Testis (tissue), 3 donors: ENCODE results near the gene AQP12A. TPM values are rescaled to one million over a fixed set of nuclear protein-coding genes. Genes with fewer than 3 reads are reported as not detected.

ENCODE experiments used
- DNase-seq: peaks from one replicate; pipeline ENCODE4 v3.0.0-alpha.2; 2019
- H3K27ac ChIP-seq, 2 donors: fragments of 200-600 bp; sonication (generic); one replicate each; pipeline ENCODE4 v1.5.1; 2019
- H3K27me3 ChIP-seq: fragments of 200-600 bp; sonication (generic); one replicate; pipeline ENCODE4 v1.5.1; 2019
- H3K36me3 ChIP-seq: fragments of 200-600 bp; sonication (generic); one replicate; pipeline ENCODE4 v1.5.1; 2017; ENCODE audit warnings: low read depth; ENCODE audit errors: missing control alignments
- H3K4me1 ChIP-seq: fragments of 200-600 bp; sonication (generic); one replicate; pipeline ENCODE4 v1.5.1; 2019
- H3K4me3 ChIP-seq, 2 donors: fragments of 200-600 bp; sonication (generic); one replicate each; pipeline ENCODE4 v1.5.1; 2017 to 2019
- H3K9me3 ChIP-seq: fragments of 200-600 bp; sonication (generic); one replicate; pipeline ENCODE4 v1.5.1; 2017
- CTCF ChIP-seq, 3 experiments: fragments of 450-650 bp in 2 of 3; fragments of 200-600 bp in 1 of 3; sonication (generic) in 1 of 3; IDR thresholded peaks; one replicate each; pipeline ENCODE4 v1.5.1; 2016 to 2019; ENCODE audit warnings: antibody characterized with exemption in 3 of 3, mild to moderate bottlenecking in 2 of 3, moderate library complexity in 1 of 3
- POLR2A ChIP-seq: fragments of 450-650 bp; IDR thresholded peaks from one replicate; pipeline ENCODE4 v1.6.1; 2017; ENCODE audit warnings: antibody characterized with exemption, mild to moderate bottlenecking, moderate library complexity
- WGBS, 2 donors: methylation state at CpG; one replicate each; pipeline ENCODE4 v1.1.5; 2018; 5-methylcytosine and 5-hydroxymethylcytosine counted together
- intact Hi-C: fragments of 100-400 bp; cut with DNase I; formaldehyde crosslinking; loops from one replicate; pipeline ENCODE4 v1.15.1; 2023; ENCODE audit warnings: low total_unique reads
- polyA plus RNA-seq: library from polyadenylated mRNA; stranded (reverse); fragments of 350-450 nt; fragmentation: Illumina TruSeq; extraction: RNeasy Lipid Tissue Mini Kit (QIAGEN cat#74804); gene quantifications from one replicate; pipeline ENCODE4 v1.2.3, GENCODE V29; 2014; ENCODE audit warnings: low read depth, low replicate concordance; ENCODE audit not compliant: insufficient read depth
- small RNA-seq, 2 donors: library from RNA; depleted of rRNA; stranded (forward); fragments of <200 nt; gene quantifications; one replicate each; pipeline ENCODE3, GENCODE V24; 2016
- total RNA-seq, 2 donors: library from RNA; depleted of rRNA; stranded (reverse); fragments of >200 nt; gene quantifications; one replicate each; pipeline ENCODE4 v1.2.3, GENCODE V29; 2016

The AQP12A gene
- total and polyA plus RNA-seq, 3 donors from 2014 or later = not detected

DNA sequence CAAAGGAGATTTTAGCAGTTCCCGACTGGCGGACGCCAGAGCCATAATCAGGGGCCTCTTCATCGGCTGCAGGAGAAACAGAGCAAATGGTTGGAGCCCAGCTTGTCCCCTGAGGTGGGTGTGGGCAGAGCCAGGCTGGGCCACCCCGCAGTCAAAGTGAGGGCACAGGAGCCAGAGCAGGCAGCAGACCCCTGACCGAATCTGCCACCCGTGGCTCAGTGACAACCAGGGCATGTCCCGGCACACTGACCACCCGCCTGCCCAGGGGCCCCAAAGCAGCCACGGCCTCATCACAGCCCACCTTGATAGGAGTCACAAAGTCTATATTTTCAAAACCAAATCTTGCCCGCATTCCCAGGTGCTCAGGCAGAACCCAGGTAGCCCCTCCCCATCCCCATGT, 55.6 kb downstream of the AQP12A start:
- Histone ChIP-seq H3K36me3 (no peaks in the 10 kb centered on the region), H3K27ac (no peak overlapping the region), H3K9me3 (no peaks in the 10 kb centered on the region), H3K27me3 (no peaks in the 10 kb centered on the region), H3K4me1 (no peaks in the 10 kb centered on the region), H3K4me3 (no peak overlapping the region)
- TF ChIP-seq CTCF (IDR thresholded peaks at IDR 0.05) = no peak
- TF ChIP-seq POLR2A = no peak
- intact Hi-C loops = no loop called here
- DNase-seq = no peak
- WGBS, 2 donors = 95 to 100% methylated on average over 1 to 11 of the region's 11 CpGs

Small RNA genes lying within 50 kb of the gene (small RNA-seq; reads per million reads assigned to genes)
- gene AC011298.3 = 0 reads per million in 2 donors

Other genes starting within 250 kb of the AQP12A start
- 10 to 100 TPM; 57.3 to 75.7 TPM for gene ANKMY1, start 133.9 kb upstream of the AQP12A start, total RNA-seq
- 92.5 TPM for gene ANKMY1, start 133.9 kb upstream of the AQP12A start, polyA plus RNA-seq
- 10 to 100 TPM; 24.7 to 37.6 TPM for gene DUSP28, start 131.5 kb upstream of the AQP12A start, total RNA-seq
- 19.3 TPM for gene DUSP28, start 131.5 kb upstream of the AQP12A start, polyA plus RNA-seq
- 10 to 100 TPM; 39.1 to 48.5 TPM for gene RNPEPL1, start 123.4 kb upstream of the AQP12A start, total RNA-seq
- 28.9 TPM for gene RNPEPL1, start 123.4 kb upstream of the AQP12A start, polyA plus RNA-seq
- gene CAPN10, start 105.1 kb upstream of the AQP12A start, total RNA-seq = 100 to 1,000 TPM in 1 of 2 donors, 10 to 100 TPM in 1; 66.5 to 104 TPM
- 29.8 TPM for gene CAPN10, start 105.1 kb upstream of the AQP12A start, polyA plus RNA-seq
- 10 to 100 TPM in 1 of 2 donors, 1 to 10 TPM in 1; 9.5 to 11.5 TPM for gene GPR35, start 66.4 kb upstream of the AQP12A start, total RNA-seq
- 3.1 TPM for gene GPR35, start 66.4 kb upstream of the AQP12A start, polyA plus RNA-seq
- gene AQP12B, start 9.0 kb upstream of the AQP12A start, total RNA-seq = not detected
- gene AQP12B, start 9.0 kb upstream of the AQP12A start, polyA plus RNA-seq = not detected
- gene KIF1A, start 128.4 kb downstream of the AQP12A start, total RNA-seq = 10 to 100 TPM; 37.0 to 42.1 TPM
- 33.5 TPM for gene KIF1A, start 128.4 kb downstream of the AQP12A start, polyA plus RNA-seq
- under 1 TPM in 1 of 2 donors, not detected in 1; 0.24 TPM for gene AGXT, start 177.0 kb downstream of the AQP12A start, total RNA-seq
- gene AGXT, start 177.0 kb downstream of the AQP12A start, polyA plus RNA-seq = 0.51 TPM
- not detected for gene MAB21L4, start 204.3 kb downstream of the AQP12A start, total RNA-seq
- 1.1 TPM for gene MAB21L4, start 204.3 kb downstream of the AQP12A start, polyA plus RNA-seq
- gene CROCC2, start 214.5 kb downstream of the AQP12A start, total RNA-seq = under 1 TPM; 0.43 to 0.55 TPM
- gene CROCC2, start 214.5 kb downstream of the AQP12A start, polyA plus RNA-seq = 0.51 TPM